GM10266 (cell line): ENCODE data around the gene SLC6A9.

Source experiments
- DNase-seq: peaks from one replicate; pipeline ENCODE4 v3.0.0; 2012; ENCODE audit errors: extremely low spot score
- CTCF ChIP-seq: IDR thresholded peaks from 2 replicates; pipeline ENCODE4 v1.5.1; 2012; ENCODE audit warnings: mild to moderate bottlenecking, low read depth; ENCODE audit not compliant: control insufficient read depth, insufficient read depth; ENCODE audit errors: missing control alignments

SLC6A9 gene

DNA sequence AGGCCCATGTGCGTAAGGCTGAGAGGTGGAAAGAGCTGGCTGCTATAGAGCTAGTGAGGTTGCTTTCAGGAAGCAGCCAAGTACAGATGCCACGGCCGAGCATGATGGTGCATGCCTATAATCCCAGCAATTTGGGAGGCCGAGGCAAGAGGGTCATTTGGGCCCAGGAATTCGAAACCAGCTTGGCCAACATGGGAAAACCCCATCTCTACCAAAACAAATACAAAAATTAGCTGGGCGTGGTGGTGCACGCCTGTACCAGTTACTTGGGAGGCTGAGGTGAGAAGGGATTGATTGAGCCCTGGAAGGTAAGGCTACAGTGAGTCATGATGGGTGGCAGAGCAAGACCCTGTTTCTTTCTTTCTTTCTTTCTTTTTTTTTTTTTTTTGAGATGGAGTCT lies 37.2 kb downstream of the SLC6A9 start:
- TF ChIP-seq CTCF: no peak
- DNase-seq: no peak

DNA sequence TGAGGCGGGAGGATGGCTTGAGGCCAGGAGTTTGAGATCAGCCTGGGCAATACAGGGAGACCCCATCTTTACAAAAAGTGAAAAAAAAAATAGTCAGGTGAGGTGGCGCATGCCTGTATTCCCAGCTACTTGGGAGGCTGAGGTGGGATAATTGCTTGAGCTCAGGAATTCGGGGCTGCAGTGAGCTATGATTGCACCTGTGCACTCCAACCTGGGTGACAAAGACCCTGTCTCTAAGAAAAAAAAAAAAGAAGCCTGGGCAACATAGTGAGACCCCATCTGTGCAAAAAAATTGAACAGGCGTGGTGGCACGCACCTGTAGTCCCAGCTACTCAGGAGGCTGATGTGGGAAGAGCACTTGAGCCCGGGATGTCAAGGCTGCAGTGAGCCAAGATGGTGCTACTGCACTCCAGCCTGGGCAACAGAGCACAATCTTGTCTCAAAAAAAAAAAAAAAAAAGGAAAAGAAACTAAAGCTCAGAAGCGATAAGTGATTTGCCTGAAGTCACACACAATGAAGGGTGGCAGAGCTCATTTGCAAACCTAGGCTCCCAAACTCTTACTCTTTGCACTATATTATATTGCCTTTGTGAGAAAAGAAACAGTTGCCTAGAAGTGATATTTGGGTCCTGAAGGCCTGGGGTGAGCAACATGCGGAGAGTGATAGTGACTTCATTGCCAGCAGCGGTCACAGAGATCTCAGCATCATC lies 37.9 kb downstream of the SLC6A9 start:
- no peak for DNase-seq
- no peak for TF ChIP-seq CTCF

- TF ChIP-seq CTCF: no peak
These were observed 38.8 kb downstream of the SLC6A9 start for GRCh38 chr1:43992232-43992995.

DNA sequence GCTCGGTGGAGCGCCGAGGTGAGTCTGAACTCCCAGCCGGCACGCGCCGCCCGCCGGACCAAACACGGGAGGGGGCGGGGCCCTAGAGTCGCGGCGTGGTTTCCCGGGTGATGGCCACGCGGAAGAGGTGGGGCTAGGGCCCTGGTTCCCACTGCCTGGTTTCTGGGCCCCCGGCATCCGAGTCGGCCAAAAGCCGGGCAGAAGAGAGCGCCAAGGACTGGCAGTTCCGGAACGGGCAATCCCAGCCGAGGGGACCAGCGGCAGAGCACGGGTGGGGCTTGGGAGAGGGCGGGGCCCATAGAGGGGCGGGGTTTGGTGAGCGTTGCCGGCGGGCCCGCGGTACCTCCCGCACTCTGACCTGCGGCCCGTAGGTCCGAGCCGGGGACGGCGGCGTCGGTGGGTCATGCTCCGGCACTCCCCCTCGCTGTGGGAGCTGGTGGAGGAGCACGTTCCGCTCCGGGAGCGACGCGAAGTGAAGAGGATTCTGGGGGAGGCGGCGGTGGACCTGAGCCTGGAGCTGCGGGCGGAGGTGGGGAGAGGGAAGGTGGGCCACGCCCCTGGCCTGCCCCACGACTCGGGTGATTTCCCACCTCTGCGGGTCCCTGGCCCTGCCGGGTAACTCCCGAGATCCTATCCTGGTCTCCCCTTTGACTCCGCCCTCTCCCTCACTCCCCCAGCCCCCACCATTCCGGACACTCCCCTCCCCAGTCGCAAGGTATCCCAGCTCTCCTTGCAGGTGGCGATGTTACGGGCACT lies 39.6 kb downstream of the SLC6A9 start, which contains the start of gene CCDC24:
TSS of gene CCDC24 (plus strand) at position 124 of the 756 bp plus-strand sequence. CDS start at position 404, 280 bp downstream.
- peak; percentile 88 for DNase-seq
- TF ChIP-seq CTCF: no peak

More at GRCh38 chr1:43992232-43992995, 38.8 kb downstream of the SLC6A9 start:
- no peak for DNase-seq

GRCh38 chr1:43991200-43991475 lies 40.1 kb downstream of the SLC6A9 start:
- no peak for TF ChIP-seq CTCF
- DNase-seq: no peak

DNA sequence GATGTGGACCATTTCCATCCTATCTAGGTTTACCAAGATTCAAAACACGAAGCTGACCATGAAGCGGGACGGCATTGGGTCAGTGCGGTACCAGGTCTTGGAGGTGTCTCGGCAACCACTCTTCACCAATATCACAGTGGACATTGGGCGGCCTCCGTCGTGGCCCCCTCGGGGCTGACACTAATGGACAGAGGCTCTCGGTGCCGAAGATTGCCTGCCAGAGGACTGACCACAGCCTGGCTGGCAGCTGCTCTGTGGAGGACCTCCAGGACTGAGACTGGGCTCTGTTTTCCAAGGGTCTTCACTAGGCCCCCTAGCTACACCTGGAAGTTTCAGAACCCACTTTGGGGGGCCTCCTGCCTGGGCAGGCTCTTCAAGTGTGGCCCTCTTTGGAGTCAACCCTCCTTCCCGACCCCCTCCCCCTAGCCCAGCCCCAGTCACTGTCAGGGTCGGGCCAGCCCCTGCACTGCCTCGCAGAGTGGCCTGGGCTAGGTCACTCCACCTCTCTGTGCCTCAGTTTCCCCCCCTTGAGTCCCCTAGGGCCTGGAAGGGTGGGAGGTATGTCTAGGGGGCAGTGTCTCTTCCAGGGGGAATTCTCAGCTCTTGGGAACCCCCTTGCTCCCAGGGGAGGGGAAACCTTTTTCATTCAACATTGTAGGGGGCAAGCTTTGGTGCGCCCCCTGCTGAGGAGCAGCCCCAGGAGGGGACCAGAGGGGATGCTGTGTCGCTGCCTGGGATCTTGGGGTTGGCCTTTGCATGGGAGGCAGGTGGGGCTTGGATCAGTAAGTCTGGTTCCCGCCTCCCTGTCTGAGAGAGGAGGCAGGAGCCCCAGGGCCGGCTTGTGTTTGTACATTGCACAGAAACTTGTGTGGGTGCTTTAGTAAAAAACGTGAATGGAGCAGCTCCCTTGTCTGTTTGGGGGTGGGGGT lies 40.7 kb downstream of the SLC6A9 start:
- DNase-seq: no peak
- TF ChIP-seq CTCF: no peak
